HG03457 (cell line): Measurements from ENCODE around the gene MNX1.

Experiments
- ATAC-seq: cut with Tn5 transposase; IDR thresholded peaks from one replicate; pipeline ENCODE4 v1.9.1; 2021; ENCODE audit warnings: moderate number of reproducible peaks; ENCODE audit not compliant: unreplicated experiment

Gene MNX1

DNA sequence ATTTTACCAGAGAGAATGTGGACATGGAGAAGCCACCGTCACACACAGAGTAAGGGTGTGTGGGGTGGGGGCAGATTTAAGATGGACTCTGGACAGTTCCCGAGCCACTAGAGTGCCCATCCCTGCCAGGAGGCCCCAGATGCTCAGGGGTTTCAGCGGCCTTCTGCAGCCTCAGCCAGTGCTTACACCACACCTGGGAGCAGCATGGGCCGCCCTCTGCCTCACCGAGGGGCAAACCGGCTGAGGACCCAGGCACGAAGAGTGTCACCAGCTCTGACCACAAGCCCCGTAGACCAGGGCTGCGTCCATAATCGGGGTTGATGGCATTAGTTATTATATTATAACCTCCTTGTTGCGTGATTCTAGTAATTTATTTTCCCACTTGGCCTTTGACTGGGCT lies 6.7 kb upstream of the MNX1 start:
- no peak for ATAC-seq

DNA sequence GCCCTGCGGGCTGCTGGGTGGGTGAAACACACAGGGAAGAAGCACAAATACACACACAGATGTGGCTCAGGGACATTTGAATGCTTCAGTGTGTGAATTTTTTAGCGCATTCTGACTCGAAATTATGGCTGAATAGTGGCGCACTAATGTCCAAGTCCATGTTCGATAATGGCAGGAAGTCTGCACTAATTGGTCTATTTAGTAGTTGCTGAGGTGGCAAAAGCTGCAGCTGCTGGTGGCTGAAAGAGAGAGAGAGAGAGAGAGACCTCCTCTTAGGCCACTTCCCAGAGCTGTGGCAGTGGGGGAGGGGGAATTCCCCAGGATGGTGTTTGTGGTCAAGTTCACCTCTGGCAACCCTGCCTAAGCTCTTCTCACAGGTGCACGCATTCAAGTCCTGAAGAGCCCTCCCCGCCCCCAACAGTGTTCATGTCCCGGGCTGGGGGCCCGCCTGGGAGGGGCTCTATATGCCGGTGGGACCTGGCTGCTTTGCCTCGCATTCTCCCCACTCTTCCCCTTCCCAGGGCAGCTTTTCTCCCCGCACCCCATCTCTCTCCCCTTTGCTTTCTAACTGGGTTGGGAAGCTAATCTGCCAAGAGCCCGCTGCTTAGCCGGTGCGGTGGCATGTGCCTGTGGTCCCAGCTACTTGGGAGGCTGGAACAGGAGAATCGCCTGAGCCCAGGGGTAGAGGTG lies 6.0 kb upstream of the MNX1 start:
- peak; percentile 54 for ATAC-seq

GRCh38 chr7:157016024-157016351 lies 5.5 kb upstream of the MNX1 start:
- ATAC-seq = peak; percentile 1

DNA sequence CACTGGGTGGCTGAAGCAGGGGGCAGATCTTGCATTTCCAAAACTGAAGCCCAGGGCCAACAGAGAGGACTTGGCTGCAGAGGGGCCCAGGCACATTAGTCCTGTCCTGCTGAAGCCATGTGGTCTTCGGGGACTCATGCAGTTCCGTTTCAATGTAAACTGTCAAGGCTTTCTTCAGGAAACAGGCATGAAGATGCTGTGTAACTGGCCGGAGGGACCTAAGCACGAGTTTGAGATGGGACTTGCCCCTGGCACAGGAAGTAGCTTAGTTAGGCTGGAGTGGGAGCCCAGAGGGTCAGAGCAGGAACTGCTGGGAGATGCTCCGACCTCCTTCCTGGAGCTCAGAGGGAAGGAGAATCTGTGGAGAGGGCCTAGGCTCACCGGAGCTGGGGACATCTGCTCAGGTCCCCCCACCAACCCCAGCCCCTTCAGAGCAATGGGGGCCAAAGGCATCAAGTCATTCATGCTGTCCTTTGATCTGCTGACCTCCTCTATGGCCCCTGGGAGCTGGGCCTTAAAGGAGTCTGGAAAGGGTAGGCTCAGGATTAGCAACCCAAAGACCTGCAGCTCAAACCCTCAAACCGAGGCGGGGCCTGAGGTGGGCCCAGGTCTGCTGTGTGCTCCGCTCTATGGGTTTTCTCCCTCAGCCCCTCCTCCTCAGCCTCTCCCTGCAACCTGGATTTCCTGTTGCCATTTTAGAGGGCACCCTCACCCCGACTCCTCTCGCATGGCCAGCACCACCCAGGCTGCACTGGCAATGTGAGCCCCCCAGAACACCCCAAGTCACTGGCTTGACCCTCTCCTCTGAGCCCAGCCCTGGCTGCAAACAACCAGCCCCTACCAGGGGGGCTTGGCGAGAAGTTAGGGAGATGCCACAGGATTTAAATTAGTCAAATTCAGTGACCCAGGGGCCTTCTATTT lies 4.4 kb upstream of the MNX1 start:
- no peak for ATAC-seq

DNA sequence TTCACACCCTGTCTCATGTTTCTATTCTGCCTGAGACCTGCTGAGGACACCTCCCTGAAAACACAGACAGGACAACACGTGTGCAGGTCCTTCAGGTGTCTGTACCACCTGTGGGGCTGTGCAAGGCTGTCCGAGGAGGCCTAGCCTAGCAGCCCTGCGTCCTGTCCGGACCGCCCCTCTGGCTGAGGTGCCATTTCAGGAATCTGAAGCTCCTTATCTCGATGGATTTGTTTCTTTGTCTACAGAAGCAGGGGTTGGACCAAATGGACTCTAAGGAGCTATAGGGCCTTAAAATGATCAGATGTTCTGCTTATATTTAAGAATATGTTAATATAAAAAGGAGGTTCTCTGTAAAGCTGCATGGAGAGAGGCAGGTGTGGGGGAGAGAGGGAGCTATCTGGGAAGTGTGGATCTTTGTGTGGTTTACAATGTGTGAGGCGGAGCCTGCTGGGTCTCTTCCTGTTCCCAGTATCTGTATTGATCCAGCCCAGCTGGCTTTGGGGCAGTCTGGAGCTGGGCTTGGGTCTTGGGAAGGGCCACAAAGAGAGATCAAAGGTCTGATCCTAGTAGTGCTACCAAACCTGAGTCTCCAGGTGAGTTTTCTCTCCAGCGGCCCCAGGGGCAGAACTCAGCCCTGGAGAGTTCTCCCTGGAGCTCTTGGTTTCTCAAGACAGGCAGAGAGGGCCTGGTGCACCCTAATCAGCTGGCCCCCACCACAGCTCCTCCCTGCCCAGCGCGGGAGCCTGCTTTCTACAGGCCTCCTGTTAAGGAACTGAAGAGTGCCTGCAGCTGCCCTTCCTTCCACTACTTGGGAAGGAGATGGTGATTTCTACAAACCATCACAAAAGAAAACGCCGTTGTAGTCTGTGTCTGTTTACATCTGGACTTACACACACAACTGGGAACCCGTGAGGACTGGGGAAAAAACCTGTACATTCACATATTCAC lies 3.4 kb upstream of the MNX1 start:
- no peak for ATAC-seq

- no peak for ATAC-seq
Measured at GRCh38 chr7:157013101-157013500, 2.6 kb upstream of the MNX1 start.

- ATAC-seq = no peak
Measured at GRCh38 chr7:157012113-157012547, 1.7 kb upstream of the MNX1 start.

DNA sequence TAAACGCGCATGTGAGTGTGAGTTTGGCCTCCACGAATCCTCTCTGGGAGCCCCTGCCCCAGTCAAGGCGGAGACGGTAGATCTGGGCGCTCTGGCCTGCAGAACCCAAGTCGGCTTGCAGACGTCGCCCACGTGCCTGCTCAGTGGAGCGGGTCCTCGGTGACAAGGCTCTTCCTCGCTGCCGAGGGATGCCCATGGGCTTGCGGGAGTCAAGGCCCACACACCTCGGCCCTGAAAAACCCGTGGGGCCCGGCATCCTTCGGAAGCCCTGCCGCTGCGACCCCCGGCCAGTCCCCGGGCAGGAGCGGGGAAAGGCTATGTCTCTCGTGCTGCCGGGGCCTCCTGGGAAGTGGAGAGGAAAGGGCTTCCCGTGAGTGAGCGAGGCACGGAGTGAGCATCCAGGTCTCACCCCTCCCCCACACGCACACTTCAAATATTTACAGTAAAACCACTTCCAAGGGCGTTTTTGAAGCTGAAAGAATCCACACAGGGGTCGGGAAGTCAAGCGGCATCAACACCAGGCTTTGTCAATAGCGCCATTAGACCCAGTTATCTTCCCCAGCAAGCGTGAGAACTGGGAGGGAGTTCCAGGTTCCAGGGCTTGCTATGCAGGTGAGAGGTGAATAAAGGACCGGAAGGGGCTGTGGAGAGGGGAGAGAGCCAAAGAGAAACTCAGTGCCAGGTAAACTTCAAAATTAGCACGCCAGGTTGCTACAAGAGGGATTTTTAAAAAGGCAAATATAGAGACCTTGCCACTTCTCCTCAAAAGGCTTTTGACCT lies 1.1 kb upstream of the MNX1 start:
- no peak for ATAC-seq

- ATAC-seq = peak; percentile 18
Measured at GRCh38 chr7:157009778-157010587, 480 bp downstream of the MNX1 start.

DNA sequence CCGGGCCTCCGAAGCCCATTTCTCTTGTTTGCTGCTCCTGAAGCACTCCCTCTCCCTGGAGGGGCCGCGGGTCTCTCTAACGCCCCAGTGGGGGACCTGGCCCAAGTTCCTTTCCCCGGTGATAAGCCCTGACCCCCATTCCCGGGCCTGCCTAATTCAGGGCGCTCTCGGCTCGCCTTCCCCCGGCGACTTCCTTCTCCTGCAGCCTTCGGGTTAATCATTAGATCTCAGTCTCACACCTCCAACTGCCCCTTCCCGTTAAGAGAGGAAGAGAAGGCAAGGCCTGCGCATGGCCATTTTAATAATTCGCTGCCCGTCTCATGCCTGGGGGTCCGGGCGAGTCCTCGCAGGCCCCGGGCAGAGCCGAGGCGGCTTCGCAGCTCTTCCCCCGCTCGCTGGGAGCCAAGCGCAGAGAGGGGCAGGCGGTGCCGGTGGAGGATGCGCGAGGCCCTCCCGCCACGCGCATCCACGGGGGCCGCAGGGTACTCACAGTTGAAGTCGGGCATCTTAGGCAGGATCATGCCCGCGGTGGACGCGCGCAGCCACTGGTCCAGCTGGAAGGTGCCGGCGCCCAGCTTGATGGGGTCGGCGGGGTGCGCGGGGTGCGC lies 1.2 kb downstream of the MNX1 start:
- ATAC-seq = no peak

GRCh38 chr7:157008206-157009169 lies 2.0 kb downstream of the MNX1 start:
- no peak for ATAC-seq

- ATAC-seq = no peak
Measured at GRCh38 chr7:157007470-157008066, 2.9 kb downstream of the MNX1 start.

- ATAC-seq = no peak
Measured at GRCh38 chr7:157006829-157007469, 3.5 kb downstream of the MNX1 start.

GRCh38 chr7:157006205-157006747 lies 4.2 kb downstream of the MNX1 start:
- ATAC-seq = no peak

- ATAC-seq = no peak
Measured at GRCh38 chr7:157005456-157006204, 4.8 kb downstream of the MNX1 start.
